Stimulated activated CD8-positive, alpha-beta memory T cell treated with anti-CD3 and anti-CD28 coated beads, Interleukin-7, amount 100 ng/mL, for 48 hours (primary cell): ENCODE data around the gene MUC22.
"Not testable (repeated sequence)": the region's sequence is repeated elsewhere in the genome, so short reads cannot be mapped to it uniquely, and the experiment has no call there.

Experiments
- DNase-seq, 2 donors: peaks; one replicate each; pipeline ENCODE4 v3.0.0-alpha.2; 2020; ENCODE audit warnings: low read depth in 1 of 2; ENCODE audit errors: extremely low read depth in 1 of 2

The MUC22 gene

GRCh38 chr6:31010393-31011060 is at the start of gene MUC22:
Gene MUC22, plus strand, starts transcription at chr6:31010474. Its CDS starts 233 bp downstream, at chr6:31010707.
- DNase-seq = no peak

- no peak for DNase-seq
Observed at GRCh38 chr6:30960907-30961673, 49.2 kb upstream of the MUC22 start.

GRCh38 chr6:30962716-30963115 is 47.6 kb upstream of the MUC22 start:
- DNase-seq = no peak

- DNase-seq = no peak
Observed at GRCh38 chr6:30963641-30964040, 46.6 kb upstream of the MUC22 start.

- no peak for DNase-seq
Observed at GRCh38 chr6:30964075-30964474, 46.2 kb upstream of the MUC22 start.

- DNase-seq = no peak
Observed at GRCh38 chr6:30965140-30965601, 45.1 kb upstream of the MUC22 start.

- DNase-seq = no peak
Observed at GRCh38 chr6:30966154-30966553, 44.1 kb upstream of the MUC22 start.

GRCh38 chr6:30969171-30969570 is 41.1 kb upstream of the MUC22 start:
- DNase-seq = not testable (repeated sequence)

GRCh38 chr6:30970946-30971345 is 39.3 kb upstream of the MUC22 start:
- no peak for DNase-seq

GRCh38 chr6:30972816-30973215 is 37.5 kb upstream of the MUC22 start:
- DNase-seq = no peak

GRCh38 chr6:30974490-30975252 is 35.6 kb upstream of the MUC22 start:
- no peak for DNase-seq

GRCh38 chr6:30979141-30979540 is 31.1 kb upstream of the MUC22 start:
- no peak for DNase-seq

- no peak for DNase-seq
Observed at GRCh38 chr6:30979690-30980089, 30.6 kb upstream of the MUC22 start.

- no peak for DNase-seq
Observed at GRCh38 chr6:30981942-30982772, 28.1 kb upstream of the MUC22 start.

- no peak for DNase-seq
Observed at GRCh38 chr6:30983439-30983838, 26.8 kb upstream of the MUC22 start, which contains the start of gene MUC21. Gene MUC21, plus strand, starts transcription at chr6:30983718. Its CDS starts 241 bp downstream, at chr6:30983959.

- no peak for DNase-seq
Observed at GRCh38 chr6:30985490-30985889, 24.8 kb upstream of the MUC22 start.

GRCh38 chr6:30987304-30987703 is 23.0 kb upstream of the MUC22 start:
- no peak for DNase-seq

- DNase-seq = no peak
Observed at GRCh38 chr6:30988209-30988825, 22.0 kb upstream of the MUC22 start.

- no peak for DNase-seq
Observed at GRCh38 chr6:30990422-30991086, 19.7 kb upstream of the MUC22 start.

- DNase-seq = no peak
Observed at GRCh38 chr6:30991891-30992290, 18.4 kb upstream of the MUC22 start.
